Activated CD8-positive, alpha-beta memory T cell treated with anti-CD3 and anti-CD28 coated beads for 4 hours (primary cell): ENCODE data around the gene IL5RA.

Experiments used
- DNase-seq, 2 donors: peaks; one replicate each; pipeline ENCODE4 v3.0.0-alpha.2; 2020; ENCODE audit warnings: low read depth in 2 of 2

IL5RA gene

DNA sequence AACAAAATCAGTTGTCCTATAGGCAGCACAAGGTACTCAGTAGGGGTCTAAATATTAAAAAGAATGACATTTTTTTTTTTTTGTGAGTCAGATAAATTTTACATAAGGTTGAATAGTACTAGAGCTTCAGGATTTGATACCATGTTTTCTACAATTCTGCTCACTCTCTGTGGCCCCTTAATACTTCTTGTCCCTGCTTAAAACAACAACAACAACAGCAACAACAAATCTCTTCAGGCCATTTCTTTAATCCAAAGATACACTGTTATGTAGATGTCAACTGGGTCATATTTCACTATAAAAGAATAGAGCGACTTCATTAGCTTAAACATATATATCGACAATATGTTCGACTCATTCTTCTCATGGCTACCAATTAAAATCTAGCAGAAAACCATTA is 3.0 kb downstream of the IL5RA start:
- DNase-seq = no peak

DNA sequence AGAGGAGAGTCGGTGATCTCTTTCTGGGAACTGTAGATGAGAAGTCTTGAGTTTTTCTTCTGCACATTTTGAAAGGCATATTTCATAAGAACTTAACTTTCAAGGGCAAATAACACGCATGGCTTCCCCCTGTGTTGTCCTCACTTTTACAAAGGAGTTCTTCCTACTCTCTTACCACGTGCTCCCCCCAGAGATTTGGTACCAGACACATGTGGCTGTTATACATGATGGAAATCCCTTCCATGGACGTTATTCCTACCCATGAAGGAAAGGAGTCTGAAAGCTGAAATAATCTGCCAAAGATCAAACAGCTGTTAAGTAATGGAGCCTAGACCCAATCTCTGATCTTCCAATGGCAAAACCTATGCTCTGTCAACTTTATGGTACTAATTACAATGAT is 4.4 kb downstream of the IL5RA start:
- no peak for DNase-seq

DNA sequence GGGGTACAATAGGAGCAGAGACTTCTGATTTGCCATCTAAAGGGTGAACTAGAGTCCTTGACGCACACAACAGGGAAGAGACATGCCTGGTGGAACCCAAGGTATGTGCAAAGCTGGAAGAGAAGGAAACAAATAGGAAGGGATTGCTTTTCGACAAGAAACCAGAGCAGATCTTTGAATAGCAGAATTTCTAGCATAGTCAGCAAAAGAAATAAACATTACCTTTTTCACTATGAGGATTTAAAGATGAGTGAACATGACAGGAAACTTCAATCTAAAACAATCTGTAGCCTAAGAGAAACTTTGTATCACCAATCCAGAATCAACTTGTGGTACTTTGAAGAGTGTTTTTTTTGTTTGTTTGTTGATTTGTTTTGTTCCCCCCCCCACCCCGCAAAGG is 4.9 kb downstream of the IL5RA start:
- DNase-seq = no peak

DNA sequence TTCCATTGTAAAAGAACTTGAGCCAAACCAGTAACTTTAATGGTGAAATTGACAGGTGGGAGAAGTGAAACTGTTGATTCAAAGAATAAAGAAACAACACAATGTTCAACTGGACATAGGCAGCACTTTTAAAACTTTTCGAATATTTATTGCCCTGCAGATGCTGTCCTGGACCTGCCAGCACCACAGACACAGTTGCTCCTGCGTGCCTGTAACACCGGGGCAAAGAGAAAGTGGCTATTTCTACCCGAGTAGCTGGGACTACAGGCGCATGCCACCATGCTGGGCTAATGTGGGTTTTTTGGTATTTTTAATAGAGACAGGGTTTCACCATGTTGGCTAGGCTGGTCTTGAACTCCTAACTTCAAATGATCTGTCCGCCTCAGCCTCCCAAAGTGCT is 7.4 kb downstream of the IL5RA start:
- no peak for DNase-seq

DNA sequence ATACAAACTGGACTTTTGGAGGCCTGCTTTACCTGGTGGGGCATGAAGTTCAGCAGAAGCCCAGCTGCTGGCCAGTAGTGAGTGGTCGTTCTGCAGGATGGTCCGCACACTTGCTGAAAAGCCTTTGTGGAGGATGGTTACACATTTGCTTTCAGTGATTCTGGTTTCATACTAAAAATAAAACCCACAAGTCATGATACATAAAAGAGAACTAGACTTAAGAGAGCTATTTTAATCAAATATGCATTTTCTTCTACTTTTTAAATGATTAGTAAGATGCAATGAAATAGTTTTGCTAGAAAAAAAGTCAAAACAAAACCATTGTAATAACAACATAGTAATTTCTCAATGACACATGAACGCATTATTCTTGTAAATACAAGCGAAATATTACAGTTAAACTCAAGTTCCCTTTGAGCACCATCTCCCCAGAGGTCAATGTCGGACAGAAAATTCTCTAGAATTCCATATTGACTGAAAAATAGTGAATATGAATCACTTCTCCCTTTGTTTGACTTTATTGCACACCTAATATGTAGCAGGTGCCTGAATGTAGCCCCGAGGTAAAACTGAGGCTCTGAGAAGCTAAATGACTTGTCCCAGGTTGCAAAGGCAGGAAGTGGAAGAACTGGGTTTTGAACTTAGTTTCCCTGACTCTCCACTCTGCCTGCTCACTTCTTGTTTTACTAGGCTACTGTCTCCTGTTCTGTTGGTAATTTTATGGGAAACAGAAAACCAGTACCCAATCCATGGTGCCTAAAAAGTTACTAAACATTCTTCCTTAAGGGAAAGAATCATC is 8.3 kb downstream of the IL5RA start:
- no peak for DNase-seq

DNA sequence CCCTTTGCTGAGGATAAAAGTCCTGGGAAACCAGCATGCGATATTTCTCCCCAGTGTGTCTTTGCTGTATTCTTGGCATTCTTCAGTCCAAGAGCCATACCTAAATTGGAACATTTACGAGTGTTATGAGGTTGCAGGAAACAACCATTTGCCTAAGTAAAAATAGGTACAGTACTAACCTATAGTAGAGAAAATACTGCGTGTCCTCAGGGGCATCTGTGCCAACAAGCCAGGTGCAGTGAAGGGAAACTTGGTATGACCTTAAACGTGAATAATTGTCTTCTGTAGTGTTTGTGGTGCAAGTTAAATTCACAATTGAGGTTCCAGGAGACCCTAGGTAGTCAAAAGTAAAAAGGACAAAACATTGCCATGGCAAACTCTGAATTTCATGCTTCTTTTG is 12.2 kb downstream of the IL5RA start:
- DNase-seq = no peak

DNA sequence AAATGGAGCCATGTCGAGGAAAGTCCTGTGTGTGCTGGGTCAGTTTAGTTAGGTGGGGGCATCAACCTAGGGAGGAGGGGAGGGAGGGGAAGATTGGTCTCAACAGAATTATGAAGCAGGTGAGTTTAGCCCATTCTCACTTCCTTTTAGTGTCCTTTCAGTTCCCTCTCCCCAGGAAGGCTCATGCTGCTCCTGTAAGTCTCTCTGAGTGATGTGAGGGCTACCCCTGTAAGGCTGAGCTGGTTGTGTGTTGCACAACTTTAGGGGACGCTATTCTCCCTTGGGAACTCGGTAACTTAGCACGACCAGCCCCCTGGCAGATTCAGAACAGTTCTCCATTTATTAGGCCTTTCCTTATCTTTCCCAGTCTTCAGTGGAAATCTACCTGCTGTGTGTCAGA is 21.2 kb downstream of the IL5RA start:
- no peak for DNase-seq

DNA sequence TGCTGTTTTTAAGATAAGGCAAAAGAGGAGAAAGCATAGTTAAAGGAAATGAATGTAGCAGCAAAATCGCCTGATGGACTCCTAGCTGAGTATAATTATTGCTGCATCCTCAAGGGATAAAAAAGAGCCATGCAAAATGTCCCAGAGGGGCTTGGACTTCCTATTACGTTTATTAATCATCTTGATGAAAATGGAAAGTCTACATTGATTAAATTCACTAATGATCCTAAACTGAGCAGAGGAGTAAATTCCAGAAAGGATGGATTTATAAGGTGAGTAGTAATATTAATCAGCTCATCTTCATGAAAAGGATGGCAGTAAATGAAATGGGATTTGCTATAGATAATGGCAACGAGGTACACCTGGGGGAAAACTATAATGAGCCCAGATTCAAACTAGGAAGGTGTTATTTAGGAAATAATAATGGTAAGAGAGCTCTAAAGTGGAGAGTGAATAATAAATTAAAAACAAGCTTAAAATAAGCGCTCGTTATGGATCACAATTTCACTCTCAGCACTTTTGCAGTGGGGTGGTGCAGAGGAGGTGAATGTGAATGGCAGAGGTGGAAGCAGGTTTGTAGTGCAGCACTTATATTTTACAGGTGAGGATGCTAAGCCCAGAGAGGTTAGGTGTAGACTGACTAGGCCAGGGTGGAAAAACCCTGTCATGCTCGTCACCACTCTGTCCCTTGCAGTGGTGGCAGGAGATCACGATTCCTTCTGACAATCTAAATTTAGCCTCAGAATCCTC is 22.3 kb downstream of the IL5RA start:
- DNase-seq = no peak

DNA sequence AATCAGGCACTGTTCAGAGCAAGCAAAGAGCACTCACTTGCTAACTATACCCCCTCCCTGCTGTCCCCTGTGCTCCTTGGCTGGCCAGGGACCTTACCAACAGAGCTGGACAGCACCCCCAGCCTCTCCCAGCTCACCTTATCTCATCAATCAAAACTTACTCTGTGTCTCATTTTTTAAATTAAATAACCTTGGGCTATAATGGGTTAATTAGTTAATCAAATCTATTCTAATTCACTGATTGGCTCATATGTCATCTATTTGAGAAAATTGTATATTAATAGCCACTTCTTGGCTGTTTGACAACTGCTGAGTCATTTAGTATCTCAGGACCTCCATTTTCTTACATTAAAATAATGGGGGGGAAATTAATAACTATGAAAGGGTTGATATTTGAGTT is 22.9 kb downstream of the IL5RA start:
- no peak for DNase-seq

DNA sequence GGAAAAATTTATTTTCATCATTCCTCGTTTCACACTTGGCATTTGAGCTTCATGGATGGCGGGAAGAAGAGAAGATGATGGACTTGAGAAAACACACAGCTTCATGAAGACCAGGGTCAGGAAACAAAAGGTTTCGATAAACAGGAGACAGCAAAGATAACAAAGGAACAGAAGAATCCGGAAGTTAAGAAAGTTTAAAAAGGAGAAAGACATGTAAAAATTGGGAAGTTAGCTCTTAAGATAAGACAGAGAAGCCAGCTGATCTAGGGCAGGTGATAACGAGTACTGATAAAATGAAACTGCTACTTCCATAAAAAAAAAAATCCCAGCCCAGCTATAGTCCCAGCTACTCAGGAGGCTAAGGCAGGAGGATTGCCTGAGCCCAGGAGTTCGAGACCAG is 23.9 kb downstream of the IL5RA start:
- no peak for DNase-seq

DNA sequence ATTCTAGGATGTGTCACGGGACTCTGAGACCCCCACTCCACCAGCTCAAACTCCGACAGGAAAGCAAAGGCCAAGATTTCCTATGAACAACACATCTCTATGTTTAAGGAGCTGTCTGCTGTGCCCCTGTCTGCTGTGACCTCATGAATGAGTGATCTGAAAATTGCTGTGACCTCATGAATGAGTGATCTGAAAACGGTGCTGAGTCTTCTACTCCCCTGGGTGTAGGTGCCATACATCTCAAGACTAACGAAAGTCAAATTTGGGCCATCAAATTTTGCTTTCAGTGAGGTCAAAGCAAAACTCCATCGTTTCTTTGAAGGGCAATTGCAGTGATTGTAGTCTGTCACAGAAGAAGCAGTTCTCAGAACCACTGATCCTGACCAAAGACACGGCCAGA is 24.4 kb downstream of the IL5RA start:
- DNase-seq = no peak

DNA sequence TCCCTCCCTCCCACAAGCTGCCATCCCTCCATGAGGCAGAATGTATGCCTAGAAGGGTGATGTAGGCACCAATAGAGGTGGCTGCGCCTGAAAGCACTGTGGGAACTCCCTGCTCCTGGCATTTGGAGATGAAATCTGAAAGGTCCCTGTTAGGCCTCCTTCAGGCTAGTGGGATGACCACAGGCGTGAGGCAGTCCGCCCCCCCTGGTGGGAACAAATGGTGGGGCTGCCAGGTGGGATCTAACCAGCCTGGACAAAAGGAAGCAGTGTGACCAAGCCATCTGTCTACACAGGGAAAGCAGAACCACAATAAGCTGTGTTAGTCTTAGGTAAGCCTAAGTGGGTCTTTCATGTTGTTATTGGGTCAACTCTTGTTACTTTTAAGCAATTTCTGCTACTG is 25.3 kb downstream of the IL5RA start:
- no peak for DNase-seq

DNA sequence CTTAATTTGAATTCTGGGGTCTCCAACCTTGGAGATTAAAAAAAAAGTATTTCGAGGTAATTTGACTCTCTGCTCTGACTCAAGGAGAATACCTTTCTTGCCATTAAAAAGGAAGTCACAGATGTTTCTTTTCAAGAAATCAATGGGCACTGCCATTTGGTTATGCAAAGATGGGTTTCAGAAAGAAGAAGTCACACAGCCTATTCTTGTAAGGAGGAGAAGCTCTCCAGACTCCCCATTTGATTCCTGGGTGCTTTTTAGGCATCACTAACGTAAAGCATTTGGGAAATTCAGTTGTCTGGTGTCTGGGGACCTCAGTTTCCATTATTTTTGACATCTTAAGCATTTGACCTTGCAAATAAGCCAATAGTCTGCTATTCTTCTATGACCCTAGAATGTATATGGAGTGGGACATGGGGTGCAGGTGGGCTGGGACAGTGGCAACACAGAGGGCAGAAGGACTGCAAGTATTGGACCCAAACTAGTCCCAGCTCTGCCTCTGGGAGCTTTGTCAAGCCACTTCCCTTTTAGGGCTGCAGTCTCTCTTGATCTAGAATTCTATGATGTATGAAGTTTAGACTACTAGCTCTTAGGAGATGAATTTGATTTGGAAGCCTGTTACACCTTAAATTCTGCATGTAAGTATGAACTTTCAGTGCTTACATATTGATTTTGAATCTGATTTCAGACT is 27.8 kb downstream of the IL5RA start:
- no peak for DNase-seq

DNA sequence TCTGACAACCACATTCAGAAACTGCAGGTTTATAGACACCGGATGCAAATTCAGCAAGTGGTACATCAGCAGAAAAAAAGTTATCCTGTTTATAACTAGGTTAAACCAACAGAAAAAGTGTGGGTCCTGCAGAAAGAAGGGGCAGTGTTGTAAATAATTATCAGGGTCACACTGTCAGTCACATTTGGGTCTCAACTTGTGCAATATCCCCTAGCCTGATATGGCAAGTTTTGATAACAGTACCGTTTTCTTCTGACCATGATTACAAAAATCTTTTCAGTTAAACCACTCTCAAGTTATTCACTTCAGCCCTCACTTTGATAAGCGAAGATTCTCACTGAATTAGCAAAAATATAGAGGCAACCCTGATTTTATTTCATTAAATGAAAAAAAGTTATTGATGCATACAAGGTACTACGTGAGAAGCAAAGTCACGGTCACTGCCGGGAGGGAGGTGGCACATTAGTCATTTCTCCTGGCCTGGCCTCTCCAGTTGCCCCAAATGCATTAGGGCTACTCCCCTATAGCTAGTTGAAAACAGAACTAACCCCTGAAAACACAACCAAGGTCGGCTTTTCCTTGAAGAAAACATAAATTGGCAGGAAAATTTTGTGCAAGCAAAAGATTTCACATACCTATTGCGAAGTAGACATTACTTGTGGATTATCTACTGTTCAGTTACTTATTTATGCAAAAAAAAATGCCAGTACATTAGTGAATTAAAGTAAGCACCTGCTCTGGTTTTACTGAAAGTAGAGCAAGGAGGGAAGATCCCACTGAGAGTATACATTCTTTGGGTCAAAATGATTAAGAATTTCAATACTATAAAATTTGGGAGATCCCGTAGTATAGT is 28.6 kb downstream of the IL5RA start:
- no peak for DNase-seq

DNA sequence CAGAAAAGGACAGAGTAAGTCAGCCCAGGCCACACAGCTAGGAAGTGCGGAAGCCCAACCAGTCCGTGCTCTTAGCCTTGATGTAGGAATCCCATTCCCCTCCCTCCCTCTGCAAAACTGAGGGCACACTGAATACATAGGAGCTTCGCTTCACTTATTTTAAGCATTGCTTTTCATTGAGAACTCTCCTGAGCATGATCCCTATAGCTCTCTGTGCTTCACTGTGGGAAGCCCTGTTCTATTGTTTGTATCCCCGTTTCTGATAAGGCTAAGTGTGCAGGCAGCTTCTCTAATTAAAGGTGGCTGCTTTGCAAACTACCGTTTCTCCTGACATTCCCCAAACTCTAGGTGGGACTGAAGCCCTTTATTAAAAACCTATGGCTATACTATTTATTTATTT is 29.9 kb downstream of the IL5RA start:
- DNase-seq = no peak

DNA sequence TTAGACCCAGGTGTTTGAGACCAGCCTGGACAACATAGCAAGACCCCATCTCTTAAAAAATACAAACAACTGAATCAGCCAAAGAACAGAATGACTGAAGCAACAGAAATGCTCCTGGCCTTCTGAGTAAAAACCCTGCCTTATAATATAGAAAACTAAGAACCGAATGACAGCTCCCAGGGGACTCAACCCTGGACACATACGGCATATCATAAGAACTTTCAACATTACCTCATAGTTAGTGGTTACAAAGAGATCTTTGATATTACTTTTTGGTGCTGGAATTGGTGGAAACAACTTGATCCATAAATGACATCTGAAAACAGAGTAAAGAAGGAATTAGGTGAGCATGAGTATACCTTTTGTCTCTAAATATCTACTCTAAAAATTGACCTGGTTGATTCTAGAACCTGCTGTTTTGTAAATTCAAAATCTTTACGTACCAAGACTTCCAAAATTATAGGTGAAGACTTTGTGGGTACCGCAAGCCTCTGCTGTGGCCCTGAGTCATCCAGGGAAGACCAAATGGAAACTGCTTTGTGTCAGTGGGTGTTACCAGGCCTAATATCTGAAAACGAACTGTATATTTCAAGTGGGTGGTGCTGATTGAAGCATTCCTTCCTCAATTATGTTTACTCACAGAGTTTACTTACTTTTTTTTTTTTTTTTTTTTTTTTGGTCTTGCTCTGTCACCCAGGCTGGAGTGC is 35.5 kb downstream of the IL5RA start:
- no peak for DNase-seq

DNA sequence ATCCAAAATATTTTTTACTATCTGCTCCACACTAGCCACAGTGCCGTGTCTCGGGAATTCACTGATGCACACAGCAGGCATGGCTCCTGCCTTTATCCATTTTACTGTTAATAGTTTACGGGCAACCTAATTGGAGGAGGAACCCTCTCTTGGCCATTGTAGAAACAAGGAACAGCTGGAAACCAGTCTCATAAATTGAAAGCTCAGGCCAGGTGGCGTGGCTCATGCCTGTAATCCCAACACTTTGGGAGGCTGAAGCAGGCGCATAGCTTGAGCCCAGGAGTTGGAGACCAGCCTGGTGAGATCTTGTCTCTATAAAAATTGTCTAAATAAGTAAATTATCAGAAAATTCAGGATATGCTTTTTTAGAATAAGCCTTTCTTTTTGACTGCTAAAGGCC is 39.0 kb downstream of the IL5RA start:
- DNase-seq = no peak

DNA sequence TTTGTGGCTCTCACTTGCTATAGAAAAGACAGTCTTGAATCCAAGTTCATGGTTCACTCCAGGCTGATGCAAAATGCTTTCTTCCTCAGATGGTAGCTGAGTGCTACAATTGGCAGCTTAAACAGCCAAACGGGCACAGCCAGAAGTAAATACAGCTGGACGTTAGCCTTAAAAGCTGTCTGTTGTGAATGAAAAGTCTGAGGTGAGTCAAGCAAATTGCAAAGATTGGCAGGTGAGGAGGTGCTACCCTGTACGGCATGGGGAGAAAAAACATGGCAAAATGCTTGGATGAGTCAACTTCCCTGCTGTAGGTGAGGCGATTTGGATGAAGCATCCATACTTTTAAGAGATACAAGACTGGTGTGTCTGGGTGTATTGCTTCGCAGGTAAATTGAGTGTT is 40.5 kb downstream of the IL5RA start:
- DNase-seq = no peak

DNA sequence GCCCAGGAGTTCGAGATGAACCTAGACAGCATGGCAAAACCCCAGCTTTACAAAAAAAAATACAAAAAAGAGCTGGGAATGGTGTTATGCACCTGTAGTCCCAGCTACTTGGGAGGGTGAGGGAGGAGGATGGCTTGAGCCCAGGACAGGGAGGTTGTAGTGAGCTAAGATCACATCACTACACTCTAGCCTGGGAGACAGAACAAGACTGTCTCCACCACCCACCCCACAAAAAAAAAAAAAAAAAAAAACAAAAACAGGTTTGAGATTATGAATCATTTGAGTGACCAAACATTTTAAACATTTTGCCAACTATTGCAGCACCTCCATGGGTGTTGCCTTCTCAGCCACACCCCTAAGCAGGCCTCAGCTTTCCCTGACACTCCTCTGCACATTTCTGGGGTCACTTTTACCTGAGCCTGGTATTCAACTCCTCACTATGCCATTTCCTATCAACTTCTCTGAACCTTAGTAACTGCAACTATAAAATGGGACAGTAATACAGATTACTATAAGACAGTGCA is 41.8 kb downstream of the IL5RA start:
- DNase-seq = no peak

DNA sequence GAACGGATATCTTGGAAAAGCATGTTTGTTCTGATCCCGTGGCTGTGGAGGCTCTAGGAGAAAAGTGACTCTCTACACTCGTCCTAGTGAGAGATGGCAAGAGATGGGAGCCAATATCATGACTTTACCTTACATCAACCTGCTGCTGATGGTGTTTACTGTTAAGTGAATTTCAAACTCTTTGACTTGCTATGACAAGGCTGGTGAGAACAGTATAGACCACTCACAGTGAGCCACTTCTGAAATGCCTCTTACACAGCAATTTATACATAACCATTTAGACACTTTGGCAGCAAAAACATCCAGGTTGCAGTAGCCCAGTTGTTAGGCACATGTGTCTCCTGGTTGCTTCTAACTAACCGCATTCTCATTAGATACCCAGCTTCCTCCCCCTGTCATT is 43.3 kb downstream of the IL5RA start:
- DNase-seq = no peak

DNA sequence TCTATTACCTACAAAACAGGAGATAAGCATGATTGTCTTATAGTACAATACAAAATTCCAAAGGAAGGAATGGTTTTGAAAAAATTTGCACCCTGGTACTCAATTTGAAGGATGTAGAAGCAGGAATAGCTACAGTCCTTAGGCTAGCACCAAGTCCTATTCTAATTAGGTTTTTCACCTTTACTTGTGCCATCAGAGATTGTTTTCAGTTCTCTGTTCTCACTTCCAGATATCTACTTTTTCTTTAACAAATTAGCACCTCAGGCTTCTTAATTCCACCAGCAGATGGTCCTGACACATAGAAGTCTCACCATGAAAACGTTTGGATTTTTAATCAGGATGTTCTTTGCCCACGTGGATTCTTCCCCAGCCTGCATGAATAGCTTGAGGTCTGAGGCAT is 43.8 kb downstream of the IL5RA start:
- DNase-seq = no peak
